HUDEP-2 (cell line): Measurements from ENCODE around the gene SCN4A.
"Not testable (repeated sequence)": the region's sequence is repeated elsewhere in the genome, so short reads cannot be mapped to it uniquely, and the experiment has no call there.

Experiments used
- DNase-seq, 76 experiments: peaks; one replicate each; lab custom pipeline; 2025; ENCODE audit not compliant: unreplicated experiment in 76 of 76; lab: John Stamatoyannopoulos, UW

Gene SCN4A

DNA sequence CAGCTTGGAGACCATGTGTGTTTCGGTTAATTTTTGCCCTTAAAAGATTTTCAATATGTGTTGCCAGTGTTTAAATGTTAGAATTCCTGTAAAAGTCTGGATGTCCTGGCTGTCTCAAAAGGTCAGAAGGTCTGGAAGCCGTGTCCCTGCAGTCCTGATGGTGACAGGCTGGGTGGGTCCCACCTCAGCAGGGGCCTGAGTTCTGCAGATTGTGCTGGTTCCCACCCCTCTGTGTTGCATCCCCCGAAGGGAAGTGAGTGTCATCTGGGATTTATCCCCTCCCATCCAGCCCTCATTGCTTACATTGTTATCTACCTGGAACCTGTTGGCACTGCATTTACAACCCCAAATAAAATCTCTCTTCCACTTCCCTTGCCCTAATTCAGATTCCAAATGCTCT is 78.7 kb downstream of the SCN4A start:
- not testable (repeated sequence) for DNase-seq

DNA sequence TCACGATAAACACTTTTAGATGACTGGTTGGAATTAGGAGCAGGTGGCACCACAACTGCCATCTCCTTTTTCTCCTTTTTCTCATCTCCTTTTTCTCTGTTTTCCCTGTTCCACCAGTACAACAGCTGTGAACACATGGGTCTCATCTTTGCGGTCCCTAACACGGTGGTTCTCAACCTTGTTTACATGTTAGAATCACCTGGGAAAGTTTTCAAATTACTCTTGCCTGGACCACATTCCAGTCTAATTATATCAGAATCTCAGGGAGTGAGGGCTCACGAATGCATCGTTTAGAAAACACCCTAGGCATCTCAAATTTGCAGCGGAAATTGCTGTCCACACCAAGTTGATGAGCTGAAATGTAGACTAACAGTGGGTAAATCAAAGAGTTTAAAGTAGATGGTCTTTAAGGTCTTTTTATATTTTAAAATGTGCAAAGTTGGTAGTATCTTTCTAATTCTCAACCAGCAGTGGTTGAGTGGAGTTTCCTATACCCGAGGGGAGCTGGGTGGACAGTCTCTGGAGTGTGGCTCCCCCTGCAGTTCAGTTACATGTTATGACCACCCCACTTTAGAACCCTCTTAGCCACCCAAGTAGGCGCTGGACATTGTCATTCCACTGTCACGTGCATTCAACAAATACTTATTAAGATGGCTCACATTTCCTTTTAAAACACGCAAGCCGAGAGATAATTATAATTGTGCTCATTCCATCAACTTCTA is 80.2 kb downstream of the SCN4A start:
- DNase-seq = peak in 1 of 76 experiments; percentile 6

DNA sequence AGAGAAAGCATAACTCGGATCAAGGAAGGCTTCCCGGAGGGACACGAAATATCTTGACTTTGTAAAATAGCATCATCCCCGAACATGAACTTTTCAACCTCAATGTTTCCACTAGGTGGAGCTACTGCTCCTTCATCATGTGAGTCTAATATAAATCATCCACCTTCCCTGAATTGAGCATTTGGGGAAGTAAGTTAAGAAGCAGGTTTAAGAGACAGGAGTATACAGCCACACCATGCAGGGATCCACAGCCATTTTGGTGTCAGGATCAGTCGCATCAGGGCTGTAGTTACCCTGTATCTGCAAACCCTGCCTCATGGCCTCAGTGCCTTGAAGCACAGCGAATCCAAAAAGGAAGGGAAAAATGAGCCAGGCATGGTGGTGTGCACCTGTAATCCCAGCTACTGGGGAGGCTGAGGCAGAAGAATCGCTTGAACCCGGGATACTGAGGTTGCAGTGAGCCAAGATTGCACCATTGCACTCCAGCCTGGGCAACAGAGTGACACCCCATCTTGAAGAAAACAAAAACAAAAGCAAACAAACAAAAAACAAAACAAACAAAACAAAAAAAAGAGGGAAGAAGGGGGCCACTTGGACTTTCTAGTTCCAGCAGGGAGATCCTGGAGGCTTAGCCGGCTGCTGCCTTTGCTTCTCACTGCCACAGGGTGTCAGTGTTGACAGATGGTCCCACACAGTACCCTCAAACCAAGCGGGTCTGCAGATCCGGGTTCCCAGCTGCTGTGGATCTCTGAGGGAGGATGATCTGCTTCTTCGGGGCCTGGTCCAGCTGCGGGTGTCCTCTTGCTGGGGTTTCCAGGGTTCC is 83.5 kb downstream of the SCN4A start:
- peak in 19 of 76 experiments; percentile 5 to 55 (median 25) for DNase-seq
